Neural crest cell (in vitro differentiated cells): ENCODE data around the gene AMIGO1. TPM values are rescaled to one million over a fixed set of nuclear protein-coding genes. Genes with fewer than 3 reads are reported as not detected.

Experiments
- DNase-seq: peaks from one replicate; pipeline ENCODE4 v3.0.0; 2021; ENCODE audit warnings: low read depth, mixed read lengths, low spot score
- H3K27ac Mint-ChIP-seq: one replicate; pipeline ENCODE4 v1.8.0; 2021; ENCODE audit warnings: mild to moderate bottlenecking, mixed read lengths; ENCODE audit not compliant: unreplicated experiment
- H3K27me3 Mint-ChIP-seq: 2 replicates; pipeline ENCODE4 v1.8.0; 2021; ENCODE audit warnings: low read depth, mild to moderate bottlenecking, mixed read lengths
- H3K36me3 Mint-ChIP-seq: 2 replicates; pipeline ENCODE4 v1.8.0; 2021; ENCODE audit warnings: low read depth, mild to moderate bottlenecking, mixed read lengths
- H3K4me1 Mint-ChIP-seq: 2 replicates; pipeline ENCODE4 v1.8.0; 2021; ENCODE audit warnings: mixed read lengths
- H3K4me3 Mint-ChIP-seq: one replicate; pipeline ENCODE4 v1.8.0; 2021; ENCODE audit warnings: mild to moderate bottlenecking, mixed read lengths
- H3K9me3 Mint-ChIP-seq: 2 replicates; pipeline ENCODE4 v1.8.0; 2021; ENCODE audit warnings: mixed read lengths
- CTCF ChIP-seq: fragments of 200-600 bp; sonication (generic); conservative IDR thresholded peaks from 2 replicates; pipeline ENCODE4 v1.5.0; 2021; ENCODE audit warnings: antibody characterized with exemption, mild to moderate bottlenecking
- total RNA-seq: library from RNA; stranded (reverse); gene quantifications from 2 replicates; pipeline ENCODE4 v1.2.1, GENCODE V29; 2021

AMIGO1 gene
- total RNA-seq, 1 donor from 2014 or later = 7.2 TPM

- Mint-ChIP-seq H3K4me1 (no peaks in the 10 kb centered on the region), H3K27ac (no peak overlapping the region), H3K36me3 (no peaks in the 10 kb centered on the region), H3K27me3 (peaks cover 25% of the 10 kb centered on the region), H3K4me3 (no peak overlapping the region), H3K9me3 (no peaks in the 10 kb centered on the region)
- no peak for TF ChIP-seq CTCF
- no peak for DNase-seq
Observed at GRCh38 chr1:109523706-109524105, 14.2 kb upstream of the AMIGO1 start.

GRCh38 chr1:109522026-109522425 is 12.5 kb upstream of the AMIGO1 start:
- Mint-ChIP-seq H3K9me3 (no peaks in the 10 kb centered on the region), H3K4me1 (no peaks in the 10 kb centered on the region), H3K27ac (no peak overlapping the region), H3K4me3 (no peak overlapping the region), H3K36me3 (no peaks in the 10 kb centered on the region), H3K27me3 (peaks cover 24% of the 10 kb centered on the region)
- no peak for DNase-seq
- TF ChIP-seq CTCF = no peak

- peaks cover 21% of the 10 kb centered on the region for H3K27me3 Mint-ChIP-seq
- no peaks in the 10 kb centered on the region for H3K36me3 Mint-ChIP-seq
- H3K4me3 Mint-ChIP-seq = no peak overlapping the region
- no peaks in the 10 kb centered on the region for H3K9me3 Mint-ChIP-seq
- DNase-seq = no peak
- TF ChIP-seq CTCF = no peak
- H3K27ac Mint-ChIP-seq = no peak overlapping the region
- no peaks in the 10 kb centered on the region for H3K4me1 Mint-ChIP-seq
Observed at GRCh38 chr1:109521002-109521951, 11.8 kb upstream of the AMIGO1 start.

- peaks cover 22% of the 10 kb centered on the region for H3K27me3 Mint-ChIP-seq
- H3K9me3 Mint-ChIP-seq = no peaks in the 10 kb centered on the region
- H3K27ac Mint-ChIP-seq = no peak overlapping the region
- H3K36me3 Mint-ChIP-seq = no peaks in the 10 kb centered on the region
- no peak for DNase-seq
- no peak for TF ChIP-seq CTCF
- H3K4me3 Mint-ChIP-seq = no peak overlapping the region
- H3K4me1 Mint-ChIP-seq = no peaks in the 10 kb centered on the region
Observed at GRCh38 chr1:109517337-109517736, 7.8 kb upstream of the AMIGO1 start.

- H3K36me3 Mint-ChIP-seq = no peaks in the 10 kb centered on the region
- no peak for DNase-seq
- no peak overlapping the region for H3K27ac Mint-ChIP-seq
- no peaks in the 10 kb centered on the region for H3K9me3 Mint-ChIP-seq
- no peak for TF ChIP-seq CTCF
- H3K27me3 Mint-ChIP-seq = peaks cover 20% of the 10 kb centered on the region
- H3K4me3 Mint-ChIP-seq = no peak overlapping the region
- H3K4me1 Mint-ChIP-seq = no peaks in the 10 kb centered on the region
Observed at GRCh38 chr1:109516872-109517271, 7.3 kb upstream of the AMIGO1 start.
